Glutamatergic neuron (in vitro differentiated cells): ENCODE measurements around the gene SNRPB2. TPM values are rescaled to one million over a fixed set of nuclear protein-coding genes. Genes with fewer than 3 reads are reported as not detected.
A peak's percentile ranks its signal among the peaks of the same experiment; 100 is the strongest.

Source experiments
- DNase-seq: peaks from one replicate; pipeline ENCODE4 v3.0.0; 2022
- H3K27ac Mint-ChIP-seq: one replicate; pipeline ENCODE4 v1.8.0; 2020; ENCODE audit warnings: mild to moderate bottlenecking, mixed read lengths, inconsistent platforms; ENCODE audit not compliant: unreplicated experiment
- H3K27me3 Mint-ChIP-seq: one replicate; pipeline ENCODE4 v1.8.0; 2020; ENCODE audit warnings: mild to moderate bottlenecking, moderate library complexity, mixed read lengths, inconsistent platforms; ENCODE audit not compliant: unreplicated experiment
- H3K36me3 Mint-ChIP-seq: one replicate; pipeline ENCODE4 v1.8.0; 2020; ENCODE audit warnings: mild to moderate bottlenecking, mixed read lengths, inconsistent platforms; ENCODE audit not compliant: unreplicated experiment
- H3K4me1 Mint-ChIP-seq: one replicate; pipeline ENCODE4 v1.8.0; 2020; ENCODE audit warnings: mild to moderate bottlenecking, low read depth, mixed read lengths, inconsistent platforms; ENCODE audit not compliant: unreplicated experiment
- H3K4me3 Mint-ChIP-seq: one replicate; pipeline ENCODE4 v1.8.0; 2020; ENCODE audit warnings: mild to moderate bottlenecking, mixed read lengths, inconsistent platforms; ENCODE audit not compliant: unreplicated experiment
- H3K9me3 Mint-ChIP-seq: one replicate; pipeline ENCODE4 v1.8.0; 2020; ENCODE audit warnings: mild to moderate bottlenecking, moderate library complexity, mixed read lengths, inconsistent platforms; ENCODE audit not compliant: unreplicated experiment
- CTCF ChIP-seq: fragments of 200-600 bp; sonication (generic); IDR thresholded peaks from one replicate; pipeline ENCODE4 v1.5.0; 2021; ENCODE audit not compliant: partially characterized antibody, unreplicated experiment
- total RNA-seq: library from RNA; stranded (reverse); fragmentation: NEBNext Ultra II Directional; extraction: Animal tissue kit (Norgen Biotek cat#: 25700); gene quantifications from one replicate; pipeline ENCODE4 v1.2.1, GENCODE V29; 2021; ENCODE audit not compliant: unreplicated experiment

Gene SNRPB2
- total RNA-seq, 1 donor from 2014 or later: 81.3 TPM

DNA sequence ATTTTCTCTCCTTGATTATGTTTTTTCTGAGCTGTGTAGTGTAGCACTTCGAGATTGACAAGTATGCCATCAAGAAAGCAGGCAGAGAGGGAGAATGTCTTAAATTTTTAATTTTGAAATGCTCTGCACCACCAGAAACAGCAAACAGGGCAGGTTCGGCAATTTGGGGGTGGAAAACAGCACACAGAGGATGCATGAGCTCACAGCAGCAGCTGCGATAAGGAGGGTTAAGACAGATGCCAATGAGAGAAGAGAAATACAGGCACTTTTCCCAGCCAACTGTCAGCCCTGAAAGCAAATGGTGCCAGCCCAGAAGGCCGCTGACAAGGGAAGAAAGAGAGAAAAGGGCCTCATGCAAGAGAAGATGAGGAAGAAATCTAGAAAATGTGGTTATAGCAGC lies 15.1 kb upstream of the SNRPB2 start:
- Mint-ChIP-seq H3K4me1 (peaks cover 32% of the 10 kb centered on the region), H3K4me3 (peak overlapping the region; percentile 31), H3K36me3 (no peaks in the 10 kb centered on the region), H3K27ac (peak overlapping the region; percentile 95), H3K27me3 (peaks cover 3% of the 10 kb centered on the region), H3K9me3 (peaks cover 10% of the 10 kb centered on the region)
- no peak for TF ChIP-seq CTCF
- peak; percentile 44 for DNase-seq

DNA sequence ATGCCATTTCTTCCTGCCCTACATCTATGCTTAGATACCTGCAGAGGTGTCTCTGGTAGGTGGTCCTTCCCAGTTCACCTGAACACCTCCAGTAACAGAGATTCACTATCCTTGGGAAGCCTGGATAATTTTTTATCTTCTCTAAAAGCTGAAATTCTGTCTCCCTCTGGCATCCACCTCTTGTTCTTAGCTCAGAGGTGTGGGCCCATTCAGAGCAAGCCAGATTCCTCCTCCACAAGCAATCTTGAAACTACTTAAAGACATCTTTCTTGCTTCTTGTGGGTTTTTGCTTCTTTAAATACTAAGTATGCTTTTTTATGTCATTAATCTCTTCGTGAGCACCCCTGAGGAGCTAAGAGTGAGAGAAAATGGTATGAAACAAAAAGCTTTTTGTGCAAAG lies 10.4 kb upstream of the SNRPB2 start:
- peaks cover 10% of the 10 kb centered on the region for H3K9me3 Mint-ChIP-seq
- peaks cover 18% of the 10 kb centered on the region for H3K4me1 Mint-ChIP-seq
- no peak overlapping the region for H3K4me3 Mint-ChIP-seq
- H3K27ac Mint-ChIP-seq: no peak overlapping the region
- no peak for TF ChIP-seq CTCF
- H3K36me3 Mint-ChIP-seq: no peaks in the 10 kb centered on the region
- H3K27me3 Mint-ChIP-seq: peaks cover 3% of the 10 kb centered on the region
- no peak for DNase-seq

- Mint-ChIP-seq H3K9me3 (peaks cover 2% of the 10 kb centered on the region), H3K27ac (peak overlapping the region; percentile 72), H3K27me3 (peaks cover 4% of the 10 kb centered on the region), H3K4me3 (peak overlapping the region; percentile 98), H3K36me3 (peaks cover 5% of the 10 kb centered on the region), H3K4me1 (peaks cover 7% of the 10 kb centered on the region)
- no peak for DNase-seq
- no peak for TF ChIP-seq CTCF
These were observed 746 bp upstream of the SNRPB2 start for GRCh38 chr20:16729080-16729479.

DNA sequence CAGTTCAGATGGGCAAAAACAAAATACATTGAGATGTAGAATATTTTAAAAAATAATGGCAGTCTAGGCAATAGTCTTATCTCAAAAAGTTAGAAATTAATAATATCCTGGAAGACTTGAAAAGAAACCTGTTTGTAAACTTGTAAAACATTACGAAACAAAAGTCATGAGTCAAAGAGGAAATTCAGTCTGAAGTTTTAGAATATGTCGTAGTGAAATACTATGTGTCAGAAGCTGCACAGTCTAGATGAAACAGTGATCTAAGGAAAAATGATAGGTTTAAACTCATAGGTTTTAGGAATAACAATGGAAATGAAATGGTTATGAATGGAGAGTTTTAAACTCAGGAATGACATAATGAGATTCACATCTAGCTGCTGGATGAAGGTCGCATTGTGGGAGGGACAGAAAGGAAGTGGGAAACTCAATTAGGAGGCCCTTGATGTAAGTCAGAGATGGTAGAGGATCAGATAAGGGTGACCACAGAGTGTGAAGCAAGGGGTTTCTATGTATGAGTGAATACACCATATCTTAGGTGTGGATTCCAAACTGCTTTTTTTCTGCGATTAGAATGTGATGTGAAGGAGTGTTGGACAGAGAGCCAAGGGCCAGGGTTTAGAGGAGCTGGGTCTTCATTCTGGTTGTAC lies 2.8 kb downstream of the SNRPB2 start:
- peaks cover 7% of the 10 kb centered on the region for H3K4me1 Mint-ChIP-seq
- H3K9me3 Mint-ChIP-seq: peaks cover 2% of the 10 kb centered on the region
- TF ChIP-seq CTCF: no peak
- H3K27me3 Mint-ChIP-seq: peaks cover 4% of the 10 kb centered on the region
- no peak overlapping the region for H3K27ac Mint-ChIP-seq
- no peak for DNase-seq
- H3K4me3 Mint-ChIP-seq: no peak overlapping the region
- H3K36me3 Mint-ChIP-seq: peaks cover 5% of the 10 kb centered on the region

DNA sequence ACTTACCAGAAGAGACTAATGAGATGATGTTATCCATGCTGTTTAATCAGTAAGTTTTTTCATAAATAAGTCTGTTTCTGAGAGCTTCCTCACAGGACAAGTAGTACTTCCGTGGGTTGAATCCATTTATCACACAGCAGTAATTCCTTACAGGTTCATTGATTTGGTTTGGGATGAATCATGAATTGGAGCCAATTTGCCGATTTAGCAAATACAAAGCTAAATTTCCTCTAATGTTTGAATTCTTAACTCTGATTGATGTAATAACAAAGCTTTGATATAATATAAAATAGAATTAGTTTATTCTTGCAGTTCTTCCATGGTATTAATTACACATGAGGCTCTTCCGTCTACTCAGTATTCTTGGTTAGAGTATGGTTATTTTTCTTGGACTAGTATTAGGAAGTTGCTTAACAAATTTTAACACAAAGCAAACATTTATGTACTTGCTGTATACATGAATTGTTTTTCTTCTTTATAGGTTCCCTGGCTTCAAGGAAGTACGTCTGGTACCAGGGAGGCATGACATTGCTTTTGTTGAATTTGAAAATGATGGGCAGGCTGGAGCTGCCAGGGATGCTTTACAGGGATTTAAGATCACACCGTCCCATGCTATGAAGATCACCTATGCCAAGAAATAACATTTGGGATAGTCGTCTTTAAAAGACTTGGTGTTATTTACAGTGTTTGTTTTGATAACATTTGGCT lies 10.7 kb downstream of the SNRPB2 start:
- Mint-ChIP-seq H3K27me3 (no peaks in the 10 kb centered on the region), H3K4me1 (no peaks in the 10 kb centered on the region), H3K36me3 (no peaks in the 10 kb centered on the region), H3K27ac (no peak overlapping the region), H3K9me3 (no peaks in the 10 kb centered on the region), H3K4me3 (no peak overlapping the region)
- no peak for TF ChIP-seq CTCF
- no peak for DNase-seq
